AG04449 (cell line): ENCODE results near the gene CRACR2B.

Experiments
- CTCF ChIA-PET: fragments of 350-600 bp; formaldehyde crosslinking; extraction: SDS; loops from one replicate; lab custom pipeline; 2021; ENCODE audit warnings: antibody characterized with exemption; lab: Yijun Ruan, JAX
- POLR2A ChIA-PET: fragments of 400-600, 350-600 bp; formaldehyde crosslinking; extraction: SDS; loops from one replicate; lab custom pipeline; 2020; ENCODE audit warnings: antibody characterized with exemption, inconsistent platforms; lab: Yijun Ruan, JAX
- DNase-seq: peaks from one replicate; pipeline ENCODE4 v3.0.0-alpha.2; 2010; ENCODE audit warnings: low read depth, low spot score
- H3K4me3 ChIP-seq: 2 replicates; pipeline ENCODE4 v1.5.1; 2011; ENCODE audit warnings: low read depth, mild to moderate bottlenecking, control low read depth, low read length
- CTCF ChIP-seq: IDR thresholded peaks from one replicate; pipeline ENCODE4 v1.5.1; 2011; ENCODE audit warnings: mild to moderate bottlenecking, moderate library complexity, low read length, control low read depth, inconsistent platforms; ENCODE audit not compliant: insufficient read depth; ENCODE audit errors: missing control alignments

The CRACR2B gene

GRCh38 chr11:831118-831864 lies 3.6 kb downstream of the CRACR2B start:
- CTCF ChIA-PET, result interaction anchor here (1.2 to 1.3 kb wide), 3 partner anchors 9 to 94 kb away, joined by 3 to 7 read pairs (median 6); no protein-coding TSS in a partner anchor
- no peak for TF ChIP-seq CTCF
- DNase-seq, result no peak
- POLR2A ChIA-PET, result interaction anchor here (1.0 to 8.7 kb wide), 4 partner anchors 9 to 19 kb away, joined by 3 to 109 read pairs (median 50); partner anchors contain the start of genes PNPLA2, POLR2L and TSPAN4
- H3K4me3 ChIP-seq, result peak overlapping the region; percentile 30

GRCh38 chr11:831961-832528 lies 4.3 kb downstream of the CRACR2B start:
- POLR2A ChIA-PET, result interaction anchor here (0.8 to 8.7 kb wide), 3 partner anchors 13 to 23 kb away, joined by 4 to 109 read pairs (median 96); partner anchors contain the start of genes PNPLA2, POLR2L and TSPAN4
- DNase-seq, result no peak
- no peak for TF ChIP-seq CTCF

GRCh38 chr11:832529-833113 lies 4.9 kb downstream of the CRACR2B start, which contains the start of gene CD151:
CD151 (plus strand) TSS chr11:832952; CDS start chr11:836070, 3,118 bp downstream.
- no peak for TF ChIP-seq CTCF
- CTCF ChIA-PET, result interaction anchor here (1.3 kb wide), 1 partner anchor 11 kb away, joined by 6 read pairs; no protein-coding TSS in a partner anchor
- no peak for DNase-seq

More at GRCh38 chr11:831961-832528, 4.3 kb downstream of the CRACR2B start:
- H3K4me3 ChIP-seq, result peak overlapping the region; percentile 76
- CTCF ChIA-PET, result interaction anchor here (1.2 to 1.3 kb wide), 3 partner anchors 8 to 93 kb away, joined by 3 to 7 read pairs (median 6); no protein-coding TSS in a partner anchor

GRCh38 chr11:833114-833791 lies 5.5 kb downstream of the CRACR2B start:
- no peak for DNase-seq
- TF ChIP-seq CTCF, result no peak
- ChIA-PET POLR2A (interaction anchor here (7.5 to 8.7 kb wide), 2 partner anchors 12 to 14 kb away, joined by 96 to 109 read pairs; partner anchors contain the start of genes PNPLA2, POLR2L and TSPAN4), CTCF (interaction anchor here (1.0 to 1.3 kb wide), 2 partner anchors 9 to 14 kb away, joined by 4 to 5 read pairs; partner anchors contain the start of gene PNPLA2)
- peak overlapping the region; percentile 76 for H3K4me3 ChIP-seq

More at GRCh38 chr11:832529-833113, 4.9 kb downstream of the CRACR2B start, which contains the start of gene CD151:
- POLR2A ChIA-PET, result interaction anchor here (0.8 to 8.7 kb wide), 3 partner anchors 12 to 24 kb away, joined by 4 to 109 read pairs (median 96); partner anchors contain the start of genes PNPLA2, POLR2L and TSPAN4
- peak within 1 kb of the TSS; percentile 76 for H3K4me3 ChIP-seq

- no peak for DNase-seq
- H3K4me3 ChIP-seq, result peak overlapping the region; percentile 76
- CTCF ChIA-PET, result interaction anchor here (0.7 to 1.3 kb wide), 5 partner anchors 10 to 18 kb away, joined by 3 to 5 read pairs (median 4); partner anchors contain the start of gene PNPLA2
- TF ChIP-seq CTCF, result no peak
- POLR2A ChIA-PET, result interaction anchor here (1.6 to 8.7 kb wide), 3 partner anchors 11 to 14 kb away, joined by 7 to 109 read pairs (median 96); partner anchors contain the start of genes PNPLA2, POLR2L and TSPAN4
Observed at GRCh38 chr11:833849-834311, 6.2 kb downstream of the CRACR2B start.
